Fibroblast of skin of right quadriceps (primary cell): ENCODE data around the gene ARHGDIB.

Source experiments
- DNase-seq: peaks from one replicate; pipeline ENCODE4 v3.0.0-alpha.2; 2013

The ARHGDIB gene

GRCh38 chr12:14982562-14982961 is 21.2 kb upstream of the ARHGDIB start:
- DNase-seq = no peak

- DNase-seq = no peak
Measured at GRCh38 chr12:14981049-14981448, 19.6 kb upstream of the ARHGDIB start.

GRCh38 chr12:14979468-14979867 is 18.1 kb upstream of the ARHGDIB start:
- no peak for DNase-seq

- DNase-seq = no peak
Measured at GRCh38 chr12:14976658-14977057, 15.3 kb upstream of the ARHGDIB start.

GRCh38 chr12:14975457-14975856 is 14.1 kb upstream of the ARHGDIB start:
- DNase-seq = no peak

- DNase-seq = no peak
Measured at GRCh38 chr12:14974633-14975032, 13.2 kb upstream of the ARHGDIB start.

- DNase-seq = no peak
Measured at GRCh38 chr12:14972816-14973215, 11.4 kb upstream of the ARHGDIB start, which contains the start of gene PDE6H. TSS of gene PDE6H (plus strand) at chr12:14973042. CDS start at chr12:14978013, 4,971 bp downstream.

GRCh38 chr12:14970473-14970872 is 9.1 kb upstream of the ARHGDIB start:
- DNase-seq = no peak

- DNase-seq = no peak
Measured at GRCh38 chr12:14968478-14968877, 7.1 kb upstream of the ARHGDIB start.

GRCh38 chr12:14965221-14965620 is 3.8 kb upstream of the ARHGDIB start:
- DNase-seq = peak; percentile 11

- no peak for DNase-seq
Measured at GRCh38 chr12:14964406-14964805, 3.0 kb upstream of the ARHGDIB start.

GRCh38 chr12:14963520-14963919 is 2.1 kb upstream of the ARHGDIB start:
- DNase-seq = no peak

GRCh38 chr12:14962797-14963196 is 1.4 kb upstream of the ARHGDIB start:
- DNase-seq = no peak

GRCh38 chr12:14962153-14962539 is 745 bp upstream of the ARHGDIB start:
- DNase-seq = no peak

GRCh38 chr12:14960548-14961465 is 594 bp downstream of the ARHGDIB start:
- DNase-seq = peak; percentile 82

GRCh38 chr12:14959916-14960496 is 1.4 kb downstream of the ARHGDIB start:
- DNase-seq = no peak

- no peak for DNase-seq
Measured at GRCh38 chr12:14959463-14959862, 1.9 kb downstream of the ARHGDIB start.

GRCh38 chr12:14959126-14959440 is 2.3 kb downstream of the ARHGDIB start:
- DNase-seq = no peak

- DNase-seq = no peak
Measured at GRCh38 chr12:14958361-14959125, 2.9 kb downstream of the ARHGDIB start.

- DNase-seq = no peak
Measured at GRCh38 chr12:14957551-14958168, 3.7 kb downstream of the ARHGDIB start.

GRCh38 chr12:14956905-14957304 is 4.5 kb downstream of the ARHGDIB start:
- no peak for DNase-seq

GRCh38 chr12:14956024-14956891 is 5.1 kb downstream of the ARHGDIB start:
- no peak for DNase-seq
